ENCODE results near the gene CHSY3.

Gene CHSY3

DNA sequence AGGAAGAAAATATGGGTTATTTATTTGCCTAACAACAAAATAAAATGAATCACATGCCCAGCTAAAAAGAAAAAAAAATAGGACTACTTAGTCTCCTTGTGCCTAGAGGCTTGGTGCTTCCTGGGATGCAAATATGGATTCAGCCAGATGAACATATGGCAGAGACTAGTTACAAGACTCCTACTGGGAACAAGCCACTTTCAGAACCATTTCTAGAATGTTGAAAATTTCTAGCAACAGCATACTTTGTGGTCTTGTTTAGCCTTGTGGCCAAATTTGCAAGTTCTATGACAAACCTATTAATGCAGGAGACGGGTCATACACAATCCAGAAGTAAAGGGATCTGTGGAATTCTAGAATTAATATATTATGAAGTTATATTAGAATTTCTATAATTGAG lies 198.7 kb downstream of the CHSY3 start:
- no peaks in the 10 kb centered on the region for H3K27me3 ChIP-seq (ENCODE audit: insufficient read depth, low read length)
- H2BK12ac ChIP-seq (ENCODE audit: low read length), result no peak overlapping the region
- no peak overlapping the region for H4K8ac ChIP-seq (ENCODE audit: low read depth, low read length)
- DNase-seq, result no peak
- no peaks in the 10 kb centered on the region for H3K4me1 ChIP-seq (ENCODE audit: control insufficient read depth in 1 of 2, insufficient read depth in 2 of 2, low read length in 2 of 2)
- no peaks in the 10 kb centered on the region for H3K9me3 ChIP-seq (ENCODE audit: insufficient read depth, low read depth, low read length)
- no peak overlapping the region for H3K27ac ChIP-seq (ENCODE audit: low read depth, low read length)
- no peaks in the 10 kb centered on the region for H3K79me2 ChIP-seq (ENCODE audit: control insufficient read depth, insufficient read depth, low read length, poor library complexity)
- H2AFZ ChIP-seq (ENCODE audit: insufficient read depth, low read length, poor library complexity), result no peak overlapping the region
- no peak overlapping the region for H2BK5ac ChIP-seq (ENCODE audit: low read depth, low read length, poor library complexity)
- H4K91ac ChIP-seq (ENCODE audit: low read depth, low read length), result no peak overlapping the region
- no peak overlapping the region for H2BK120ac ChIP-seq (ENCODE audit: insufficient read depth, low read length, poor library complexity)
- no peak overlapping the region for H3K9ac ChIP-seq (ENCODE audit: low read length)
- H3K14ac ChIP-seq (ENCODE audit: low read length), result no peak overlapping the region
- H4K12ac ChIP-seq (ENCODE audit: low read depth, low read length), result no peak overlapping the region
- no CpG with 5 or more reads among the region's 1 CpG for WGBS (ENCODE audit: extremely low coverage, insufficient coverage, insufficient read length)
- no peaks in the 10 kb centered on the region for H3K79me1 ChIP-seq (ENCODE audit: low read length)
- no peak overlapping the region for H3K4me3 ChIP-seq (ENCODE audit: low read depth, low read length)
- no peak overlapping the region for H3K18ac ChIP-seq (ENCODE audit: low read length)
- no peak overlapping the region for H3K4ac ChIP-seq (ENCODE audit: low read depth, low read length)
- no peaks in the 10 kb centered on the region for H3K36me3 ChIP-seq (ENCODE audit: control insufficient read depth in 1 of 2, insufficient read depth in 2 of 2, low read length in 2 of 2)
- no peak overlapping the region for H3K23ac ChIP-seq (ENCODE audit: low read length)
- H3K4me2 ChIP-seq (ENCODE audit: low read length), result no peak overlapping the region
- no peak overlapping the region for H2AK5ac ChIP-seq (ENCODE audit: low read length)

DNA sequence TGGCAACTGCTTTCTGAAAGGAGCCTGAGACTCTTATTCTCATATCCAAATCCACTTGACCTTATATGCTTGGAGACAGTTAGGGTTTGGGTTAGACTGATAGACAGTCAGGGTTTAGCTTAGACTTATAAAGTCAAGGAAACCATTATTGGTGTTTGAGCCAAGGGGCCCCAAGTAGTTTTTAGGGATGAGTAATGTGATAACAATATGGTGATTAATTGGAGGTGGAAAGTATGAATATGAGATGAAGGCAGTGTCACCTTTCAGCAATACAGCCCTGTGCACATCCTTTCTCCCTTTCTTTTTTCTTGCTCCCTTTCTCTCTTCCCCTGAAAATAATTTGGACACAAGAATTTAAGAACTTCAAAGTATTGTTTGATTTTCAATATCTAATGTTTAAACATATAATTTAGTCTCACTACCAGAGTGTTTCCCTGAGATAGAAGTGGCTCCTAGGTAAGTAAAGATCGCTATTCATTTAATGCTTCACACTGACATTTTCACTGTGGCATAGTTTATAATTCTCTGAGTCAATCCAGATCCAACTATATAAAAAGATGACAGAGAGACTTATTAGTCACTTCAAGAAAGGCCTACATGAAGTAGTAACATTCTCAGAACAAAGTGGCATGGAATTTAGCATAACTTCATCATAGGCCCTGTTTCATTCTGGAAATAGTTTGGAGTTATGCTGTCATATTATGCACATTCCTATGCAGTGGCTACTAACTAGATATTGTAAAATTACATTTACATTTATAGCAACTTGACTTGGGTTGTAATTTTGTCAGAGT lies 200.8 kb downstream of the CHSY3 start:
- no peak overlapping the region for H3K18ac ChIP-seq (ENCODE audit: low read length)
- no peak overlapping the region for H2AK5ac ChIP-seq (ENCODE audit: low read length)
- DNase-seq, result peak in 1 of 2 donors; percentile 56
- no peak overlapping the region for H3K4me2 ChIP-seq (ENCODE audit: low read length)
- H4K12ac ChIP-seq (ENCODE audit: low read depth, low read length), result no peak overlapping the region
- no peak overlapping the region for H3K14ac ChIP-seq (ENCODE audit: low read length)
- H2BK12ac ChIP-seq (ENCODE audit: low read length), result no peak overlapping the region
- H4K91ac ChIP-seq (ENCODE audit: low read depth, low read length), result no peak overlapping the region
- no peak overlapping the region for H2BK5ac ChIP-seq (ENCODE audit: low read depth, low read length, poor library complexity)
- no peaks in the 10 kb centered on the region for H3K27me3 ChIP-seq (ENCODE audit: insufficient read depth, low read length)
- no CpG with 5 or more reads among the region's 1 CpG for WGBS (ENCODE audit: extremely low coverage, insufficient coverage, insufficient read length)
- H3K79me1 ChIP-seq (ENCODE audit: low read length), result no peaks in the 10 kb centered on the region
- no peak overlapping the region for H3K4me3 ChIP-seq (ENCODE audit: low read depth, low read length)
- no peaks in the 10 kb centered on the region for H3K79me2 ChIP-seq (ENCODE audit: control insufficient read depth, insufficient read depth, low read length, poor library complexity)
- no peak overlapping the region for H2AFZ ChIP-seq (ENCODE audit: insufficient read depth, low read length, poor library complexity)
- H4K8ac ChIP-seq (ENCODE audit: low read depth, low read length), result no peak overlapping the region
- no peak overlapping the region for H3K4ac ChIP-seq (ENCODE audit: low read depth, low read length)
- no peak overlapping the region for H2BK120ac ChIP-seq (ENCODE audit: insufficient read depth, low read length, poor library complexity)
- no peaks in the 10 kb centered on the region for H3K4me1 ChIP-seq (ENCODE audit: control insufficient read depth in 1 of 2, insufficient read depth in 2 of 2, low read length in 2 of 2)
- no peak overlapping the region for H3K23ac ChIP-seq (ENCODE audit: low read length)
- no peaks in the 10 kb centered on the region for H3K36me3 ChIP-seq (ENCODE audit: control insufficient read depth in 1 of 2, insufficient read depth in 2 of 2, low read length in 2 of 2)
- no peaks in the 10 kb centered on the region for H3K9me3 ChIP-seq (ENCODE audit: insufficient read depth, low read depth, low read length)
- no peak overlapping the region for H3K9ac ChIP-seq (ENCODE audit: low read length)
- H3K27ac ChIP-seq (ENCODE audit: low read depth, low read length), result no peak overlapping the region

GRCh38 chr5:130106480-130106879 lies 202.2 kb downstream of the CHSY3 start:
- H3K4me1 ChIP-seq (ENCODE audit: control insufficient read depth in 1 of 2, insufficient read depth in 2 of 2, low read length in 2 of 2), result no peaks in the 10 kb centered on the region
- no peak overlapping the region for H3K14ac ChIP-seq (ENCODE audit: low read length)
- H4K12ac ChIP-seq (ENCODE audit: low read depth, low read length), result no peak overlapping the region
- H4K91ac ChIP-seq (ENCODE audit: low read depth, low read length), result no peak overlapping the region
- no peaks in the 10 kb centered on the region for H3K36me3 ChIP-seq (ENCODE audit: control insufficient read depth in 1 of 2, insufficient read depth in 2 of 2, low read length in 2 of 2)
- no peak overlapping the region for H2BK5ac ChIP-seq (ENCODE audit: low read depth, low read length, poor library complexity)
- H3K79me2 ChIP-seq (ENCODE audit: control insufficient read depth, insufficient read depth, low read length, poor library complexity), result no peaks in the 10 kb centered on the region
- no peak overlapping the region for H2AK5ac ChIP-seq (ENCODE audit: low read length)
- H2AFZ ChIP-seq (ENCODE audit: insufficient read depth, low read length, poor library complexity), result no peak overlapping the region
- H3K79me1 ChIP-seq (ENCODE audit: low read length), result no peaks in the 10 kb centered on the region
- H3K4me2 ChIP-seq (ENCODE audit: low read length), result no peak overlapping the region
- no peak overlapping the region for H3K18ac ChIP-seq (ENCODE audit: low read length)
- H3K9me3 ChIP-seq (ENCODE audit: insufficient read depth, low read depth, low read length), result no peaks in the 10 kb centered on the region
- no peak overlapping the region for H3K27ac ChIP-seq (ENCODE audit: low read depth, low read length)
- H3K4ac ChIP-seq (ENCODE audit: low read depth, low read length), result no peak overlapping the region
- no peaks in the 10 kb centered on the region for H3K27me3 ChIP-seq (ENCODE audit: insufficient read depth, low read length)
- no peak overlapping the region for H2BK120ac ChIP-seq (ENCODE audit: insufficient read depth, low read length, poor library complexity)
- H4K8ac ChIP-seq (ENCODE audit: low read depth, low read length), result no peak overlapping the region
- no peak overlapping the region for H3K23ac ChIP-seq (ENCODE audit: low read length)
- no peak overlapping the region for H3K4me3 ChIP-seq (ENCODE audit: low read depth, low read length)
- no peak overlapping the region for H3K9ac ChIP-seq (ENCODE audit: low read length)
- DNase-seq, result no peak
- H2BK12ac ChIP-seq (ENCODE audit: low read length), result no peak overlapping the region

- DNase-seq, result peak in 1 of 2 donors; percentile 65
- no CpG with 5 or more reads among the region's 1 CpG for WGBS (ENCODE audit: extremely low coverage, insufficient coverage, insufficient read length)
- H2BK120ac ChIP-seq (ENCODE audit: insufficient read depth, low read length, poor library complexity), result no peak overlapping the region
- no peaks in the 10 kb centered on the region for H3K27me3 ChIP-seq (ENCODE audit: insufficient read depth, low read length)
- no peaks in the 10 kb centered on the region for H3K36me3 ChIP-seq (ENCODE audit: control insufficient read depth in 1 of 2, insufficient read depth in 2 of 2, low read length in 2 of 2)
- H3K4me1 ChIP-seq (ENCODE audit: control insufficient read depth in 1 of 2, insufficient read depth in 2 of 2, low read length in 2 of 2), result no peaks in the 10 kb centered on the region
- no peak overlapping the region for H2AK5ac ChIP-seq (ENCODE audit: low read length)
- no peak overlapping the region for H4K91ac ChIP-seq (ENCODE audit: low read depth, low read length)
- H3K4me2 ChIP-seq (ENCODE audit: low read length), result no peak overlapping the region
- no peak overlapping the region for H3K27ac ChIP-seq (ENCODE audit: low read depth, low read length)
- H3K79me2 ChIP-seq (ENCODE audit: control insufficient read depth, insufficient read depth, low read length, poor library complexity), result no peaks in the 10 kb centered on the region
- H2BK5ac ChIP-seq (ENCODE audit: low read depth, low read length, poor library complexity), result no peak overlapping the region
- H2AFZ ChIP-seq (ENCODE audit: insufficient read depth, low read length, poor library complexity), result no peak overlapping the region
- H3K4ac ChIP-seq (ENCODE audit: low read depth, low read length), result no peak overlapping the region
- no peak overlapping the region for H4K8ac ChIP-seq (ENCODE audit: low read depth, low read length)
- H3K4me3 ChIP-seq (ENCODE audit: low read depth, low read length), result no peak overlapping the region
- H3K18ac ChIP-seq (ENCODE audit: low read length), result no peak overlapping the region
- H3K79me1 ChIP-seq (ENCODE audit: low read length), result no peaks in the 10 kb centered on the region
- no peak overlapping the region for H4K12ac ChIP-seq (ENCODE audit: low read depth, low read length)
- no peak overlapping the region for H3K14ac ChIP-seq (ENCODE audit: low read length)
- H3K23ac ChIP-seq (ENCODE audit: low read length), result no peak overlapping the region
- no peak overlapping the region for H3K9ac ChIP-seq (ENCODE audit: low read length)
- H3K9me3 ChIP-seq (ENCODE audit: insufficient read depth, low read depth, low read length), result no peaks in the 10 kb centered on the region
- no peak overlapping the region for H2BK12ac ChIP-seq (ENCODE audit: low read length)
These were observed 204.9 kb downstream of the CHSY3 start for GRCh38 chr5:130109152-130109551.
